HG02938 (cell line): Measurements from ENCODE around the gene MED28.
"Not testable (repeated sequence)": the region's sequence is repeated elsewhere in the genome, so short reads cannot be mapped to it uniquely, and the experiment has no call there.

ENCODE experiments used
- ATAC-seq: cut with Tn5 transposase; IDR thresholded peaks from one replicate; pipeline ENCODE4 v1.9.1; 2021; ENCODE audit warnings: mild to moderate bottlenecking, moderate library complexity; ENCODE audit not compliant: unreplicated experiment

The MED28 gene

GRCh38 chr4:17614416-17615299 lies at the start of gene MED28:
Gene MED28 (plus strand): TSS chr4:17614641. CDS start chr4:17614655, 14 bp downstream.
- peak; percentile 94 for ATAC-seq

DNA sequence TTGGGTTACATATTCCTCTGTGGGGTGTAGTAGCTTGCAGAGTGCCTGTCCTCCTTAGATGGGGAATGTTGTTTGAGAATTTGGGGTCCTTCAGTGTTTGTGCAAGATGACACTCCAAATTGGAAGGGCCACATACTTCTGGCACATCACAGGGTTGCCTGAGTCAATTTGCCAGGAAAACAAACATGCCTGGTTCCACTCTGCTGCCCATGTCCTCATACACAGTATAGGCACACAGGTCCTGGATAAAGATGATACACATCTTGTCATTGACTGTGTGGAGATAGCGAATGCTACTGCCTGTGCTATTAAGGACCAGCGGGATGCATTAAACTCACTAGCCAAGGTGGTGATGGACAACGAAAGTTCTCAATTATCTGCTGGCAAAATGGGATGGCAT lies 48.6 kb upstream of the MED28 start:
- ATAC-seq, result no peak

DNA sequence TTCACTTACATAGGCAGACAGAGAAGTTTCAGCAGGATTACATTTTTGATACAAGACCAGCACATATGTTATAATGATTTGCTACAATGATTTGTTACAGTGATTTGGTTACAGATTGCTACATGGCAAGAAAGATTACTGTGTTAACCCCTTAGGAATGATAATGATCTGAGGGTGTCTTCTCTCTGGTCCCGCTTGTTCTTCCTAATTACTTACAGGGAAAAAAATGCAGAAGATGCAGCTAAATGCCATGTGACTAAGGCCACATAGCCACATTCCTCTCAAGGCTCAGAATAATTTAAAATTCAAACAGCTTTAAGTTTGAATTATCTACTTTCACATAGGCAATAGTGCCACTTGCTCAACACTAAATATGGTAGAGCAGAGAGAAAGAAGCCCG lies 47.2 kb upstream of the MED28 start:
- no peak for ATAC-seq

DNA sequence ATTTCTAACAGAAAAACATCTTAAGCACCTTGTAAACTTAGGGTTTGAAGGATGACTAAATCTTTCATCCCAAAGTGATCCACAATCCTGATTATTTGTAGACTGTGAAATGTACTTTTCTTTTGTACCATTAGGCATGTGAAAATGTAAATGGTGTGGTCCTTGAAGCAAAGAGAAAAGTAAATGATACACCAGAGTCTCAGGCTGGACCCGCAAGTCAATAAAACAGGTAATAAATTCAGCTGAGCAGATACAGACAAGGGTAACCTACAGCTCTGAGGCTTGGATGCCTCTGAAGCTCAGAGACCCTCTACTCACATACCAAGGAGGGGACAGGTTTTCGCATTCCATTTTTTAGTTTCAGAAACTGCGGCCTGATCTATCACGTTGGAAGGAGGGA lies 40.2 kb upstream of the MED28 start:
- no peak for ATAC-seq

DNA sequence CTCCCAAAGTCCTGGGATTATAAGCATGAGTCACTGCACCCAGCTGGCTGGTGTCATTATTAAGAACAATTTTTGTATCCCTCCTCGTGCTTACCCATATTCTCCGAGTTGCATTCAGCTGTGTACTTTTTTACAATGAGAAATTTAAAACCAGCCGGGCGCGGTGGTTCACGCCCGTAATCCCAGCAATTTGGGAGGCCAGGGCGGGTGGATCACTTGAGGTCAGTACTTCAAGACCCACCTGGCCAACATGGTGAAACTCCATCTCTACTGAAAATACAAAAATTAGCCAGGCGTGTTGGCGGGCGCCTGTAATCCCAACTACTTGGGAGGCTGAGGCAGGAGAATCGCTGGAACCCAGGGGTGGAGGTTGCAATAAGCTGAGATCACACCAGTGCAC lies 39.3 kb upstream of the MED28 start:
- not testable (repeated sequence) for ATAC-seq

- ATAC-seq, result peak; percentile 73
Observed at GRCh38 chr4:17576932-17577664, 37.3 kb upstream of the MED28 start, which contains the start of gene LAP3. Gene LAP3 (plus strand): TSS chr4:17577198. CDS start chr4:17577466, 268 bp downstream.

DNA sequence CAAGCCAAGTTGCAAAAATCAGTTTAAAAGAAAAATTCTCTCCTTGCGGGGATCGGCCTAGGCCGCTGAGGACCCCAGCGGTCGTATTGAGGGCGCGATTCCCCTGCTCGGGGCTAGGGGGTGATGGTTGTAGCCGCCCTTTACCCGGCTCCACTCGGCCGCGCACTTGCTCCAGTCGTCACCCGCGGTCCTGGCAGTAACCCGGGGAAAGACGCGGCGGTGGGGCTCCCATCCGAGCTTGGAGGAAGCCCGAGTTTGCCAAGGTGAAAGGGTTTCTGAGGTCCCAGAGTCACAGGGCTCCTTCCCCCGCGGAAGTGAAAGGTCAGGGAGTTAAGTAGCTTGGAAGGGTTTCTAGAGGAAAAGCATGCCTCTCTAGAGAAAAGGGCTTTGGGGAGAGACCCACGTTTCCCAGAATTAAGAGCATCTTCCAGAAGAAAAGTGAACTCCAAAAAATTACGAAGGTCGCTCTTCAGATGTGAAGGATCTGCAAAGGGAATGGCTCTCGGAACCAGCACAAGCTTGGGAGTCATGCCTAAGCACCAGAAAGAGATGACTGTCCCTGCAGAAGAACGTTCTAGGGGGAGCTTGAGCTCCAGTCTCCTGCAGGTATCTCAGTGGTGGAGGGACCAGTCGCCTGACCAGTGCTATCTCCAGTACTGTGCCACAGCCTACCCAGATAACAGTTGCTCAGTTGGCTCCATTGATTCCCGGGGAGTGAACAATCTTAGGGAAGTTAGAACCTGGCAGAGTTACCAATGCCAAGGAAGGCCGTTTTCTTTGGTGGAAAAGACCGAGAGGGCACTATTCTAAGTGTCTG lies 36.6 kb upstream of the MED28 start:
- ATAC-seq, result peak; percentile 12

GRCh38 chr4:17578482-17578891 lies 36.0 kb upstream of the MED28 start:
- ATAC-seq, result peak; percentile 32

DNA sequence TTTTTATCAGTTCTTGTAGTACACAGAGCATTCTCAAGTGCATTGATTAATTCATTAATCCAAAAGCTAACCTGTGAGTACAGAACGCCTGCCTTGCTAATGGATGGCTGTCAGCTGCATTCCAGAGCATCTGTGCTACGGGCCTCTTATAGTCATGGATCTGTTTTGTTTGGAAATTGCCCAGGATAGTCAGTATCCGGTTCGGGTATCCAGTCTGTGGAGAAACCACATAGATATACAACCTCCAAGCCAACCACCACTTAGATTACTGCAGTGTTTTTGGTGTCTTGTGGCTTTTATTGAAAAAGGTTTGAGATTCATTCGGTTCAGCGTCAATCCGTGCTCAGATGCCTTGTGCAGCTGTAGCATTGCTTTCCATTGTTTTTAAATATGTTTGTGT lies 33.5 kb upstream of the MED28 start:
- ATAC-seq, result no peak

- no peak for ATAC-seq
Observed at GRCh38 chr4:17583276-17583675, 31.2 kb upstream of the MED28 start.

- no peak for ATAC-seq
Observed at GRCh38 chr4:17583941-17584340, 30.5 kb upstream of the MED28 start.

DNA sequence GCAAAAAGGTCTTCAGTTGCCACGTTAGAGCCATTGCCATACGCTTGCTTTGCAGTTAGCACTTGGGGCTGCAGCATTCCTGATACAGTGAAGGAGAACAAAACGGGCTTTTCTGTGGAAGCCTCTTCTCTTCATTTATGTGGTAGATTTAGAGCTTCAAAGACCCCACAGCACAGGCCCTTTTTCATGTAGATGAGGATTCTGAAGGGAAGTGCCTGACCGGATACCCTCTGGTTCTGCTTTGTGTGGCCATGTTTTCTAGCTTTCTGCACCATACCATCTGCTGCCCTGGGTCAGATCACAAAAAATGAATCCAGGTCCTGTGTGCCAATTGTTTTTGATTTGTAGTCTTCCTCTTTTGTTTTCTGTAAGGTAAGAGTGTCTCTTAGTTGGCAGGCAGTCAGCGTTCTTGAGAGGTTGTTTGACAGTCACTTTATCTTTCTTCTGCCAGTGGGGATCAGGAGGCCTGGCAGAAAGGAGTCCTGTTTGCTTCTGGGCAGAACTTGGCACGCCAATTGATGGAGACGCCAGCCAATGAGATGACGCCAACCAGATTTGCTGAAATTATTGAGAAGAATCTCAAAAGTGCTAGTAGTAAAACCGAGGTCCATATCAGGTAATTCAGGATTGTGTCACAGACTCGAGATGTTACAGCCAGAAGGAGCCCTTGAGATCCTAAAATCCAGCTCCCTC lies 29.8 kb upstream of the MED28 start:
- no peak for ATAC-seq

- no peak for ATAC-seq
Observed at GRCh38 chr4:17587094-17587822, 27.2 kb upstream of the MED28 start.

DNA sequence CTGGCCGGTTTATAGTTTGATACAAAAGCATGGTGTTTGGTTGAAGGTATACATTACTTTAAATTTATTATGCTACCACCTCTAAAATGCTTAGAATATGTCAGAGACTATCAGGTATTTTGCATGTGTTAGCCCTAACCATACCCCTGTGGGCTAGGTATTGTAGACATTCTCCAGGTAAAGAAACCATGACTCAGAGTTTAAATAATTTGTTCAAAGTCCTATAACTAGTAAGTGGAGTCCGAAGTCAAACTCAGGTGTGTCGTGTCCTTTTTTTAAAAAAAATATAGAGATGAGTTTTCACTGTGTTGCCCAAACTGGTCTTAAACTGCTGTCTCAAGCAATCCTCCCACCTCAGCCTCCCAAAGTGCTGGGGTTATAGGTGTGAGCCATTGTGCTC lies 25.1 kb upstream of the MED28 start:
- no peak for ATAC-seq

GRCh38 chr4:17595471-17596005 lies 18.9 kb upstream of the MED28 start:
- peak; percentile 85 for ATAC-seq

- ATAC-seq, result no peak
Observed at GRCh38 chr4:17597517-17597916, 16.9 kb upstream of the MED28 start.

GRCh38 chr4:17599826-17600225 lies 14.6 kb upstream of the MED28 start:
- no peak for ATAC-seq

DNA sequence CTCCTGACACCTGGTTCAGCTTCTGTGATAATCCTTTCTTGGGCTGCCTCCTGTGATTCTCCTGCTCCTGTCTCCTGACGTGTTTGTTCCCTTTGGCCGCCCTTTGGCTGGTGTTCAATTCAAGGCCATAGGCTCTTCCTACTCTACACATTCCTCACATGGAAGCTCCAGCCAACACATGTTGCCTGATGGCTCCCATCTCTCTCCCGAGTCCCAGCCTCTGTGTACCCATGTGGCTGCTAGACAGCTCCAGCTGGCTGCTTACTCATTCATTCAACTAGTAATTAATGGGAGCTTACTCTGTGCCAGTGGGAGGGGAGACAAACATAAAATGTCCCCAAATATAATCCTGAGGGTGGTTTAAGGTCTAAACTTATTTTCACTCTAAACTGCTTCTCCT lies 9.2 kb upstream of the MED28 start:
- no peak for ATAC-seq

GRCh38 chr4:17613761-17614415 lies 553 bp upstream of the MED28 start:
- peak; percentile 41 for ATAC-seq
